Measurements from ENCODE around the gene DSCAM.

DNA sequence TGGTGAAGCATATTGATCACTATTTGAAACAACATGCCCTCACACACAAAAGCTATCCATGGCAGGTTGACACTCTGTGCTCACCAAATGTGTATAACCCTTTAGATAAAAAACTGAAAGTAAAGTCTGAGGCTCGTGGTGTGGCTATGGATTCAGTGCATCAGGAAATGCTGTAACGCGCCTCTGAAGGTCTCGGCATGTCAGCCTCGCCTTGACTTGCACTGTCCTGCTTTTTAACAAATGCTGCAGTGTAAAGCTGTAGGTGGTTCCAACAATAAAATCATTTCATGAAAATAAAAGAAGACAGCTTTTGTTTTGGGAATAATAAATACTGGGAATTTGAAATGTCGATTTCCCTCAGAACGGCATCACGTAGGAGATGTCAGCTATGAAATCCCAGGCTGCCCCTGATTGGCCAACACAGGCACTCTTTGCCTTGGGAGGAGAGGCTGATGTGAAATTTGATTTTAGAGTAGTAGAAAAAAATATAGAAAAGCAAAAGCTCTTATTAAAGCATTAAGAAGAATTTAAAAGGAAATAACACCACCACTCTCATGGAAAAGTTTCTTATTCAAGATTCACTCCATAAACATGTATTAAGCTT is 168.2 kb downstream of the DSCAM start:
- TF ChIP-seq RAD21 (IDR thresholded peaks at IDR 0.05; ENCODE audit: insufficient read depth, low read depth, low read length), result no peak
- TF ChIP-seq POLR2A (IDR thresholded peaks at IDR 0.05; ENCODE audit: low read depth, low read length), result no peak
- no peak for TF ChIP-seq NR2C1 (IDR thresholded peaks at IDR 0.05)
- no peak for TF ChIP-seq EP300 (IDR thresholded peaks at IDR 0.05; ENCODE audit: borderline replicate concordance in 1 of 2, control insufficient read depth in 1 of 2, low read depth in 2 of 2, low read length in 2 of 2)
- TF ChIP-seq POLR2AphosphoS5 (IDR thresholded peaks at IDR 0.05; ENCODE audit: low read length), result no peak
- TF ChIP-seq, protein P1, sequence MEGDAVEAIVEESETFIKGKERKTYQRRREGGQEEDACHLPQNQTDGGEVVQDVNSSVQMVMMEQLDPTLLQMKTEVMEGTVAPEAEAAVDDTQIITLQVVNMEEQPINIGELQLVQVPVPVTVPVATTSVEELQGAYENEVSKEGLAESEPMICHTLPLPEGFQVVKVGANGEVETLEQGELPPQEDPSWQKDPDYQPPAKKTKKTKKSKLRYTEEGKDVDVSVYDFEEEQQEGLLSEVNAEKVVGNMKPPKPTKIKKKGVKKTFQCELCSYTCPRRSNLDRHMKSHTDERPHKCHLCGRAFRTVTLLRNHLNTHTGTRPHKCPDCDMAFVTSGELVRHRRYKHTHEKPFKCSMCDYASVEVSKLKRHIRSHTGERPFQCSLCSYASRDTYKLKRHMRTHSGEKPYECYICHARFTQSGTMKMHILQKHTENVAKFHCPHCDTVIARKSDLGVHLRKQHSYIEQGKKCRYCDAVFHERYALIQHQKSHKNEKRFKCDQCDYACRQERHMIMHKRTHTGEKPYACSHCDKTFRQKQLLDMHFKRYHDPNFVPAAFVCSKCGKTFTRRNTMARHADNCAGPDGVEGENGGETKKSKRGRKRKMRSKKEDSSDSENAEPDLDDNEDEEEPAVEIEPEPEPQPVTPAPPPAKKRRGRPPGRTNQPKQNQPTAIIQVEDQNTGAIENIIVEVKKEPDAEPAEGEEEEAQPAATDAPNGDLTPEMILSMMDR (IDR thresholded peaks at IDR 0.05 in 2 of 3, conservative IDR thresholded peaks at IDR 0.05 in 1 of 3; ENCODE audit: control insufficient read depth in 2 of 3, extremely low read depth in 1 of 3, insufficient read depth in 1 of 3, low read depth in 3 of 3, low read length in 3 of 3), result no peak
- no peak for TF ChIP-seq SMARCA5 (IDR thresholded peaks at IDR 0.05)

All from GM12878 (cell line).